Cardiac muscle cell (in vitro differentiated cells and primary cell): ENCODE measurements around the gene HSPB9. TPM values are rescaled to one million over a fixed set of nuclear protein-coding genes. Genes with fewer than 3 reads are reported as not detected.
"Not testable (repeated sequence)": the region's sequence is repeated elsewhere in the genome, so short reads cannot be mapped to it uniquely, and the experiment has no call there.

ENCODE experiments used
- DNase-seq, 2 donors: peaks; one replicate each; pipeline versions ENCODE4 v3.0.0 to v3.0.0-alpha.2; 2010 to 2017; ENCODE audit warnings: low read depth in 1 of 2, low spot score in 1 of 2
- H3K27ac ChIP-seq: fragments of 200-600 bp; sonication (generic); 2 replicates; pipeline ENCODE4 v1.5.1; 2016
- H3K27me3 ChIP-seq: fragments of 200-600 bp; sonication (generic); 2 replicates; pipeline ENCODE4 v1.6.0; 2016; ENCODE audit warnings: control low read depth
- H3K36me3 ChIP-seq: fragments of 200-600 bp; sonication (generic); 2 replicates; pipeline ENCODE4 v1.5.1; 2016; ENCODE audit warnings: control low read depth
- H3K4me1 ChIP-seq: fragments of 200-600 bp; sonication (generic); 2 replicates; pipeline ENCODE4 v1.8.1; 2017; ENCODE audit warnings: low read depth, mild to moderate bottlenecking, mixed run types
- H3K4me3 ChIP-seq: fragments of 200-600 bp; sonication (generic); 2 replicates; pipeline ENCODE4 v1.5.1; 2016; ENCODE audit warnings: mild to moderate bottlenecking
- H3K9me3 ChIP-seq: fragments of 200-600 bp; sonication (generic); 2 replicates; pipeline ENCODE4 v1.5.1; 2017; ENCODE audit warnings: low read depth, mild to moderate bottlenecking, control low read depth
- CTCF ChIP-seq: IDR thresholded peaks from 2 replicates; pipeline ENCODE4 v1.5.1; 2012; ENCODE audit warnings: low read depth, mild to moderate bottlenecking, low read length
- polyA plus RNA-seq: library from polyadenylated mRNA; unstranded; fragments of >200 nt; fragmentation: Nextera tagmentation; extraction: Ambion mirVana; gene quantifications from 2 replicates; pipeline ENCODE4 v1.2.1, GENCODE V29; 2016
- total RNA-seq: library from RNA; depleted of rRNA; stranded (reverse); fragments of >200 nt; gene quantifications from 2 replicates; pipeline ENCODE4 v1.2.3, GENCODE V29; 2016

The HSPB9 gene
- total and polyA plus RNA-seq, 2 experiments from 2014 or later, result 0.06 to 0.51 TPM

DNA sequence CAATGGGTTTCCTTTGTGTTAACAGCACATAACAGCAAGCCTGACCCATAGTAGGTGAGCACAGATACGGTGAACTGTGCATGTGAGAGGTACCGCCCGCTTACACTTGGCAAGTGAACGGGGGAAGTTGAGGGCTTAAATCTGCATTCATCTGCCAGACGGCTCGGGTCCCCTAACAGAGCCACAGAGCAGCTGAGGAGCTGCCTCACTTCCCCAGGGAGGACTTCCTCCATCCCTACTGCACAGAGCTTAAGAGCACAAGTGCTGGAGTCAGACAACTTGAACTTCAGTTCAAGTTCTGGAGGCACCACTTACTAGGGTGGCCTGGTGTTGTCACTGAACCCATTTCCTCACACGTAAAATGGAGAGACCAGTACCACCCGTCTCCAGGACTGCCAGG is 18.8 kb downstream of the HSPB9 start:
- no peaks in the 10 kb centered on the region for H3K36me3 ChIP-seq

DNA sequence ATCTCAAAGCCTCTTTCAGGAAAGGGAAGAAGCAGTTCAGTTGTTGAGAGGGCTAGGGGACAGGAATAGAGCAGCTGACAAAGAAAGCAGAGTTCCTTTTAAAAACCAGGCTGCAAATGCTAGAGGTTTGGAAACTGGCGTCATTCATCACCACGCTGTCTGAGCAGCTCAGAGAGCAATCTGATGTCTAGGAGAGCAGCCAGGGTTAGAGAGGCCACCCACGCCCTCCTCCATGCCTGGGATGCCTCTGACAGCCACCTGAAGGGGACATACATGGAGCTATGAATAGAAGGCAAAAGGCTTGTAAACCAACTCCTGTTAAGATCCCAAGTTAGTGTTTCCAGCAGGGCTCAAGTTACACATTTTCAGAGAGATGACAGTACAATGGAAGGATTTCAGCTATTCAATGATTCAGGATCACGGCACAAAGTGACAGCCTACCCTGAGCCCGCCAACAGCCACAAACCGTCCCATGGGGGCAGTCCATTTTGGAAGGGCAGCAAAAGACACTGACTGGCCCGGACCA is 19.8 kb downstream of the HSPB9 start:
- H3K4me1 ChIP-seq, result peaks cover 24% of the 10 kb centered on the region
- DNase-seq, result peak; percentile 16 to 82
- no peak for TF ChIP-seq CTCF
- no peaks in the 10 kb centered on the region for H3K36me3 ChIP-seq
- no peak overlapping the region for H3K4me3 ChIP-seq
- H3K27me3 ChIP-seq, result no peaks in the 10 kb centered on the region
- H3K9me3 ChIP-seq, result no peaks in the 10 kb centered on the region
- peak overlapping the region; percentile 85 for H3K27ac ChIP-seq

More for the DNA sequence above, 18.8 kb downstream of the HSPB9 start:
- H3K27ac ChIP-seq, result peak overlapping the region; percentile 85
- H3K27me3 ChIP-seq, result no peaks in the 10 kb centered on the region
- no peaks in the 10 kb centered on the region for H3K9me3 ChIP-seq
- peaks cover 24% of the 10 kb centered on the region for H3K4me1 ChIP-seq
- no peak for TF ChIP-seq CTCF
- no peak for DNase-seq
- no peak overlapping the region for H3K4me3 ChIP-seq

DNA sequence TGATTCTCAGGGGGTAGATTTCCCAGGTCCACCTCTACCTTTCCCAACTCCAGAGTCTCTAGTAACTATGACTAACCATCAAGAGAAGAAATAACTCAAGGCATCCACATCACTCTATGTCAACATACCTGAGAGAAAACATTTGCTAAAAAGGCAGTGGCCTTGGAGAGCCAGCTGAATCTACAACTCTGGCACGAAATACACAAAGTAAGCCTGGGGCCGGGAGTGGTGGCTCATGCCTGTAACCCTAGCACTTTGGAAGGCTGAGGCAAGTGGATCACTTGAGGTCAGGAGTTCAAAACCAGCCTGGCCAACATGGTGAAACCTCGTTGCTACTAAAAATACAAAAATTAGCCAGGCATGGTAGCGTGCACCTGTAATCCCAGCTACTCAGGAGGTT is 20.5 kb downstream of the HSPB9 start:
- DNase-seq, H3K27me3 ChIP-seq, H3K36me3 ChIP-seq, H3K9me3 ChIP-seq, H3K4me3 ChIP-seq: not testable (repeated sequence)
- peaks cover 24% of the 10 kb centered on the region for H3K4me1 ChIP-seq
- peak overlapping the region; percentile 85 for H3K27ac ChIP-seq

DNA sequence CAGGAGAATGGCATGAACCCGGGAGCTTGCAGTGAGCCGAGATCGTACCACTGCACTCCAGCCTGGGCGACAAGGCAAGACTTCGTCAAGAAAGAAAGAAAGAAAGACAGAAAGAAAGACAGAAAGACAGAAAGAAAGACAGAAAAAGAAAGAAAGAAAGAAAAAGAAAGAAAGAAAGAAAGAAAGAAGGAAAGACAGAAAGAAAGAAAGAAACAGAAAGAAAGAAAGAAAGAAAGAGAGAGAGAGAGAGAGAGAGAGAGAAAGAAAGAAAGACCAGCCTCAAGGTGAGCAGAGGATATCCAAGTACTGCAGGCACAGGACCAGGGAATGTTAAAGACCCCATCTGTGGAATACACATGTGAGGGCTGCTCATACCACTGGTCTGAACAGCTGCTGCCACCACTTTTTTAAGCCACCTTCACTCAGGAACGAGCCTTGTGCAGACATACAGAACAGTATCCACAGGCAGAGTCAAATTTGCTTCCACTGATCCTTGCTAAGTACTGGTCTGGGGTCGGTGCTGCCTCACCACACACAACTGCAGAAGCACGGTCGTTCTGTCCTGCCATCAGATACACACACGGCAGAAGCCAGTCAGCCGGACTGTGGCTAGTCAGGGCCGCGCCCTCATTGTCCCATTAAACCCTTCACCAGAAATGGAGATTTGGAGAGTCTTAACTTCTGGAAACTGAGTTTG is 24.5 kb downstream of the HSPB9 start:
- no peak for DNase-seq
- TF ChIP-seq CTCF, result no peak
- Histone ChIP-seq H3K4me1 (peaks cover 13% of the 10 kb centered on the region), H3K9me3 (no peaks in the 10 kb centered on the region), H3K27ac (no peak overlapping the region), H3K4me3 (no peak overlapping the region), H3K27me3 (no peaks in the 10 kb centered on the region), H3K36me3 (no peaks in the 10 kb centered on the region)

- no peaks in the 10 kb centered on the region for H3K9me3 ChIP-seq
- peak overlapping the region; percentile 66 for H3K27ac ChIP-seq
- H3K4me1 ChIP-seq, result peaks cover 9% of the 10 kb centered on the region
- H3K4me3 ChIP-seq, result peak overlapping the region; percentile 92
- no peaks in the 10 kb centered on the region for H3K27me3 ChIP-seq
- no peak for TF ChIP-seq CTCF
- peak in 1 of 2 donors; percentile 41 for DNase-seq
- no peaks in the 10 kb centered on the region for H3K36me3 ChIP-seq
Measured at GRCh38 chr17:42153919-42154742, 31.5 kb downstream of the HSPB9 start.

DNA sequence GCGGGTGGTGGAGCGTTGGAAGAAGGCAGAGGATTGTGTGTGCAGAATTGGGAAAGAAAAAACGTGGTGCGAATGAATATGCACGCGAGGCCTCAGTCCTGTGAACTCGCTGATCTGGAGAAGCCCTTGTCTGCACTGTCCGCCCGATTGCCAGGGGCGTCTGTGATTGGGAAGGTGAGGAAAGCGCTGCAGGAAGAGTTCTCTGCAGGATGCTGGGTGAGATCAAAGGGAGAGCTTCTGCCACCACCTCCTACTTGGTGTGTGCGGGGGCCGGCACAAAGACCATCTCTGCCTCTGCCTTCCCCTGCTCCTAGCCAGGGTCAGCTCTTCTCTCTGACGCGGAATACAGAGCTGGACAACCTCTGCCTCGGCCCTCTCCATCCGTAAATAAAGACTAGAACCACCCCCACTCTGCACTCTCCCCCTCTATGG is 33.0 kb downstream of the HSPB9 start:
- Histone ChIP-seq H3K27ac (no peak overlapping the region), H3K4me1 (peaks cover 9% of the 10 kb centered on the region), H3K4me3 (peak overlapping the region; percentile 28), H3K36me3 (no peaks in the 10 kb centered on the region), H3K9me3 (no peaks in the 10 kb centered on the region), H3K27me3 (no peaks in the 10 kb centered on the region)
- TF ChIP-seq CTCF, result no peak
- DNase-seq, result no peak
